Upper lobe of left lung (tissue), 6 donors: ENCODE data around the gene OTOG. TPM values are rescaled to one million over a fixed set of nuclear protein-coding genes. Genes with fewer than 3 reads are reported as not detected.

ENCODE experiments used
- ATAC-seq, 2 donors: fragments of 200-7000 bp; cut with Tn5 transposase; one replicate each; pipeline ENCODE4 v1.9.1; 2022; ENCODE audit warnings: mild to moderate bottlenecking in 2 of 2, moderate library complexity in 2 of 2; ENCODE audit not compliant: low FRiP score in 2 of 2
- DNase-seq, 2 donors: peaks; one replicate each; pipeline ENCODE4 v3.0.0-alpha.2; 2019 to 2020
- H3K27ac ChIP-seq, 4 donors: fragments of 200-600 bp; sonication (generic); one replicate each; pipeline ENCODE4 v1.5.1; 2016 to 2019
- H3K27me3 ChIP-seq, 4 donors: fragments of 200-600 bp; sonication (generic); one replicate each; pipeline ENCODE4 v1.5.1; 2017 to 2019
- H3K36me3 ChIP-seq, 4 donors: fragments of 200-600 bp; sonication (generic); one replicate each; pipeline ENCODE4 v1.5.1; 2016 to 2019
- H3K4me1 ChIP-seq, 4 donors: fragments of 200-600 bp; sonication (generic); one replicate each; pipeline ENCODE4 v1.5.1; 2018 to 2019
- H3K4me3 ChIP-seq, 4 donors: fragments of 200-600 bp; sonication (generic); one replicate each; pipeline ENCODE4 v1.5.1; 2017 to 2019; ENCODE audit warnings: mild to moderate bottlenecking in 2 of 4, moderate library complexity in 1 of 4
- H3K9me3 ChIP-seq, 4 donors: fragments of 200-600 bp; sonication (generic); one replicate each; pipeline ENCODE4 v1.5.1; 2018 to 2019
- EP300 ChIP-seq, 4 donors: sonication (generic); formaldehyde crosslinking; IDR thresholded peaks; one replicate each; pipeline ENCODE4 v1.5.1; 2017; ENCODE audit warnings: antibody characterized with exemption in 4 of 4, control low read depth in 2 of 4
- POLR2A ChIP-seq, 4 donors: fragments of 450-650 bp; IDR thresholded peaks; one replicate each; pipeline ENCODE4 v1.5.1; 2016 to 2017; ENCODE audit warnings: antibody characterized with exemption in 4 of 4, mild to moderate bottlenecking in 2 of 4
- POLR2AphosphoS5 ChIP-seq, 2 donors: sonication (generic); formaldehyde crosslinking; IDR thresholded peaks; one replicate each; pipeline ENCODE4 v1.5.1; 2017; ENCODE audit warnings: antibody characterized with exemption in 2 of 2
- WGBS, 2 donors: methylation state at CpG; one replicate each; pipeline ENCODE4 v1.1.5; 2017 to 2018; 5-methylcytosine and 5-hydroxymethylcytosine counted together
- total RNA-seq, 6 donors: library from RNA; depleted of rRNA in 4 of 6; stranded (reverse); fragments of >200 nt in 4 of 6; gene quantifications; one replicate each; pipeline versions ENCODE4 v1.1.0 to v1.2.1, GENCODE V29; 2016 to 2021
- TF ChIP-seq, protein P1 (sequence below), 6 experiments: fragments of 450-650 bp in 4 of 6; fragments of 200-600 bp in 2 of 6; sonication (generic) in 2 of 6; IDR thresholded peaks; one replicate each; pipeline ENCODE4 v1.5.1; 2016 to 2019; ENCODE audit warnings: antibody characterized with exemption in 6 of 6
- donor health status: DM: no; HTN: no; CAD: no; lungs with moderate emphysema.
- donor health status: DM: no; HTN: yes; CAD: no; lungs with severe emphysema.

The OTOG gene
- total RNA-seq, 6 donors from 2014 or later, result not detected

DNA sequence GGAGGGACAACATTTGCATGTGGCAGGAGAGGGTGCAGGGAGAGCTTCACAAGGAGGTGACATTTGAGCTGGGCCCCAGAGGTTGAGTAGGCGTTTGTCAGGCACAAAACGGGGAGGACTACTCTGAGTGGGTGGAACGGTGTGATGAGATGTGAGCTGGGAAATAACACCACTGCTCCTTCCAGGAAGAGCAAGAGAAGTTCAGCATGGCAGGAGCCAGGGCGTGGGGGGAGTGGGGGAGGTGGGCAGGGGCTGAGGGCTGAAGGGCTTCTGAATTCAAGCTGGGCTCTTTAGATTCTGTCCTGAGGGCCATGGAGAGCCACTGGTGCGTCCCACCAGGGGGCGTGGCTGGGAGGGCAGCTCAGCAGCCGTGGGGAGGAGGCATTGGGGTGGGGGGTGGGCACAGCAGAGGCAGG, 54.2 kb downstream of the OTOG start:
- 46 to 49% methylated on average over 6 to 7 of the region's 7 CpGs for WGBS, 2 donors
- H3K36me3 ChIP-seq, result no peaks in the 10 kb centered on the region
- no peaks in the 10 kb centered on the region for H3K27me3 ChIP-seq
- H3K27ac ChIP-seq, result no peak overlapping the region
- H3K4me3 ChIP-seq, result no peak overlapping the region
- ATAC-seq, result no peak
- no peaks in the 10 kb centered on the region for H3K9me3 ChIP-seq
- TF ChIP-seq, protein P1, sequence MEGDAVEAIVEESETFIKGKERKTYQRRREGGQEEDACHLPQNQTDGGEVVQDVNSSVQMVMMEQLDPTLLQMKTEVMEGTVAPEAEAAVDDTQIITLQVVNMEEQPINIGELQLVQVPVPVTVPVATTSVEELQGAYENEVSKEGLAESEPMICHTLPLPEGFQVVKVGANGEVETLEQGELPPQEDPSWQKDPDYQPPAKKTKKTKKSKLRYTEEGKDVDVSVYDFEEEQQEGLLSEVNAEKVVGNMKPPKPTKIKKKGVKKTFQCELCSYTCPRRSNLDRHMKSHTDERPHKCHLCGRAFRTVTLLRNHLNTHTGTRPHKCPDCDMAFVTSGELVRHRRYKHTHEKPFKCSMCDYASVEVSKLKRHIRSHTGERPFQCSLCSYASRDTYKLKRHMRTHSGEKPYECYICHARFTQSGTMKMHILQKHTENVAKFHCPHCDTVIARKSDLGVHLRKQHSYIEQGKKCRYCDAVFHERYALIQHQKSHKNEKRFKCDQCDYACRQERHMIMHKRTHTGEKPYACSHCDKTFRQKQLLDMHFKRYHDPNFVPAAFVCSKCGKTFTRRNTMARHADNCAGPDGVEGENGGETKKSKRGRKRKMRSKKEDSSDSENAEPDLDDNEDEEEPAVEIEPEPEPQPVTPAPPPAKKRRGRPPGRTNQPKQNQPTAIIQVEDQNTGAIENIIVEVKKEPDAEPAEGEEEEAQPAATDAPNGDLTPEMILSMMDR (IDR thresholded peaks at IDR 0.05), result no peak
- no peak for TF ChIP-seq EP300 (IDR thresholded peaks at IDR 0.05)
- TF ChIP-seq POLR2A (IDR thresholded peaks at IDR 0.05), result no peak
- no peak for TF ChIP-seq POLR2AphosphoS5 (IDR thresholded peaks at IDR 0.05)
- no peak for DNase-seq
- no peaks in the 10 kb centered on the region for H3K4me1 ChIP-seq

DNA sequence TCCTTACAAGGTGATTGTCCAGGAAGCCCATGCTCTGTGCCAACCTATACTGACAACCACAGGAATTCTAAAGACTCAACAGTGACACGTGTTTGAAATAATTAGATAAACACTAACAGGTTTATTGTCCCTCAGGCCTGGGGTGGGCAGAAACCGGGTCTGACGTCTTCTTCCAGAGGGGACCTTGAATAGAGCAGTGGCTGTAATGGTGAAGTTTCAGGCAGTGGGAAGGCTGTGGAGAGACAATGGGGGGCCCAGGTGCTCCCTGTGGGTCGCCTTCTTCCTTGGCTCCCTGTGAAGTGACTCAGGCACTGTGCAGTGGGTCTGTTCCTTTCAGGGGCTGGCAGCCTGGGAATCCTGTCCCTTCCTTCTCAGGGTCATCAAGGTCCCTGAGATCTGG, 54.6 kb downstream of the OTOG start:
- Histone ChIP-seq H3K4me3 (no peak overlapping the region), H3K27me3 (no peaks in the 10 kb centered on the region), H3K9me3 (no peaks in the 10 kb centered on the region), H3K27ac (no peak overlapping the region), H3K4me1 (no peaks in the 10 kb centered on the region), H3K36me3 (no peaks in the 10 kb centered on the region)
- 54% methylated on average over 4 of the region's 4 CpGs for WGBS, 2 donors
- TF ChIP-seq POLR2A (IDR thresholded peaks at IDR 0.05), result no peak
- TF ChIP-seq, protein P1 (IDR thresholded peaks at IDR 0.05), result no peak
- no peak for TF ChIP-seq POLR2AphosphoS5 (IDR thresholded peaks at IDR 0.05)
- TF ChIP-seq EP300 (IDR thresholded peaks at IDR 0.05), result no peak
- no peak for ATAC-seq
- no peak for DNase-seq

DNA sequence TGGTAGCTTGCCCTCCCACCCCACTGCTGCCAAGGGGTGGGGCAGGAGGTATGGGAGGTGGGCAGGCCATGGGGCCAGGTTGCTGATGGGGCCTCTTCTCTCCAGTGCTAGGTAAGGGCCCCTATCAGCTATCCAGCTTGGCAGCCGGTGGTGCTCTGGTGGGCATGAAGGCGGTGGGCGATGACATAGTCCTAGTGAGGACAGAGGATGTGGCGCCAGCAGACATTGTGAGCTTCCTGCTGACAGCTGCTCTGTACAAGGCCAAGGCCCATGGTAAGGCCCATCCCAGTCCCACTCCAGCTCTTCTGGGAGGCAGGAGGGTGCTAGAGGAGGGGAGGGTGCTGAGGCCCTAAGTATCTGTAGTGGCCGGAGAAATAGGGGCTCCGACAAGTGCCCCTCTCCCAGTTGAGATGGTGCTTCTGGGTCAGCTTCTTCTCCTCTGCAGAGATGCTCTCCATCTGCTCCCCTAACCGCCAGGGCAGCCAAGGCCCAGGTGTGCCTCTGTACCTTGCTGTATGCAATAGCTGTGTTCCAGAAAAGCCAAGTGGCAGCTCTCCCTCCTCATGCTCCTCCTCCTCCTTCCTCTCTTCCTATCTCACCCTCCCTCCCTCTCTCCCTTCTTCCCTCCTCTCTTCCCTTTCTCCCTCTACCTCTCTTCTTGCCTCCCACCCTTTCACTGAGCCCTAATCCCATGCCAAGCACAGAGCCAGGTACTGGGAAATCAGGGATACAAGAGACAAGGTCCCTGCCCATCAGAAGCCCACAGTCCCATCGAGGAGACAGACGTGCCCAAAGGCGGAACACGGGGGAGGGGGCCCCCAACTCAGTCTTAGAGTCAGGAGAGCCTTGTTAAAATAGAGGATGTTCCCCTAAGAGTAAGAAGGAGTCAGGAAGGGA, 55.3 kb downstream of the OTOG start:
- Histone ChIP-seq H3K9me3 (no peaks in the 10 kb centered on the region), H3K36me3 (no peaks in the 10 kb centered on the region), H3K4me1 (no peaks in the 10 kb centered on the region), H3K4me3 (no peak overlapping the region), H3K27ac (no peak overlapping the region), H3K27me3 (no peaks in the 10 kb centered on the region)
- 86 to 89% methylated on average over 9 to 11 of the region's 11 CpGs for WGBS, 2 donors
- DNase-seq (no peak), ATAC-seq (no peak)
- TF ChIP-seq, protein P1 (IDR thresholded peaks at IDR 0.05), result no peak
- TF ChIP-seq POLR2A (IDR thresholded peaks at IDR 0.05) (no peak), POLR2AphosphoS5 (IDR thresholded peaks at IDR 0.05) (no peak)

DNA sequence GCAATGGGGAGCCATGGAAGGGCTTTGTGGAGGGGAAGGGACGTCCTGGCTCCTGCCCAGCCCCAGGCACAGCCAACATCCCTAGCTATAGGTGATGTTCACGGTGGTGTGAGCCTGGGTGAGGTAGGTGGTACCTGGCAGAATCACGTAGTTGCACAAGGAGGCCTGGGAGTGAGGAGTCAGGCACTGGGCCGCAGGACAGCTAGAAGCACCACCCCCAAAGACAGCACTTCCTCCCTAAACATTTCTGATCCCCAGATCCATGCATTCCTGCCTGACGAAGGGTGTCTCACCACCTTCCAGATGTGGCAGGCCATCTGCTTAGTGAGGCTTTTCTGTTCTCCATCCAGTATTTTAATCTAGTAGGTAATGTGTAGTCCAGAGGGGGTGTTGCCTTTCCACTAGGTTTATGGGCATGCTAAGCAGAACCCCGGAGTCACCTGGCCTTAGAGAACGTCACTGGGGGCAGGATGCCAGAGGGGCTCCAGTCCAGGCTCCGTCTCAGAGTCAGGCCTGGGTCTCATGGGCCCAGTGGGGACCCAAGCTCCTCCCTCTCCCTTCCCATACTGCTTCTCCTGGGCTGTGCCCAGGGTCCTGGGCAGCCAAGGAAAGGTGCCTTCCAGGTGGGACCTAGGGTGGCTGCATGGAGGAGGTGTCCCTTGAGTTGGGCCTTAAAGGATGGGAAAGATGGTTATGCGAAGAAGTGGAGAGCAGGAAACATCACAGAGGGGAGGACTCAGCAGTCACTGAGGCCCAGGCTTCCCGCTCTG, 56.2 kb downstream of the OTOG start:
- ATAC-seq, result no peak
- DNase-seq, result no peak
- Histone ChIP-seq H3K27ac (no peak overlapping the region), H3K4me1 (no peaks in the 10 kb centered on the region), H3K27me3 (no peaks in the 10 kb centered on the region), H3K36me3 (no peaks in the 10 kb centered on the region), H3K9me3 (no peaks in the 10 kb centered on the region), H3K4me3 (no peak overlapping the region)
- 70 to 71% methylated on average over 9 to 10 of the region's 10 CpGs for WGBS, 2 donors
- no peak for TF ChIP-seq POLR2A (IDR thresholded peaks at IDR 0.05)
- TF ChIP-seq POLR2AphosphoS5 (IDR thresholded peaks at IDR 0.05), result no peak
- no peak for TF ChIP-seq EP300 (IDR thresholded peaks at IDR 0.05)
- TF ChIP-seq, protein P1 (IDR thresholded peaks at IDR 0.05), result no peak
